HepG2 (cell line): ENCODE data around the gene CKM. TPM values are rescaled to one million over a fixed set of nuclear protein-coding genes. Genes with fewer than 3 reads are reported as not detected.

Experiments used
- CREBL2 ChIP-seq: sonication (generic); formaldehyde crosslinking; IDR thresholded peaks from 2 replicates; pipeline ENCODE4 v1.8.1; 2023; ENCODE audit warnings: missing genetic modification reagents, mild to moderate bottlenecking, borderline replicate concordance
- DDIT3 ChIP-seq: sonication (generic); formaldehyde crosslinking; IDR thresholded peaks from 2 replicates; pipeline ENCODE4 v1.4.0; 2020; ENCODE audit warnings: mild to moderate bottlenecking, missing genetic modification reagents
- ELF1 ChIP-seq: sonication (generic); formaldehyde crosslinking; IDR thresholded peaks from 2 replicates; pipeline ENCODE4 v1.4.0; 2020; ENCODE audit warnings: missing genetic modification reagents
- GABPB1 ChIP-seq: IDR thresholded peaks from 2 replicates; pipeline ENCODE4 v1.6.1; 2016; ENCODE audit warnings: mild to moderate bottlenecking, missing genetic modification reagents, moderate library complexity, missing compliant biosample characterization
- GLMP ChIP-seq: sonication (generic); formaldehyde crosslinking; IDR thresholded peaks from 2 replicates; pipeline ENCODE4 v1.9.0; 2021; ENCODE audit warnings: missing genetic modification reagents, mild to moderate bottlenecking, borderline replicate concordance
- HNRNPLL ChIP-seq: fragments of 200-400 bp; formaldehyde crosslinking; IDR thresholded peaks from 2 replicates; pipeline ENCODE4 v1.6.1; 2017; ENCODE audit warnings: mild to moderate bottlenecking, low read depth, low read length; ENCODE audit not compliant: poor library complexity, severe bottlenecking
- LBX2 ChIP-seq: sonication (generic); formaldehyde crosslinking; IDR thresholded peaks from 2 replicates; pipeline ENCODE4 v1.5.0; 2020; ENCODE audit warnings: missing genetic modification reagents, mild to moderate bottlenecking, borderline replicate concordance
- MNT ChIP-seq: fragments of 450-650 bp; IDR thresholded peaks from 2 replicates; pipeline ENCODE4 v1.6.1; 2016
- NR2F2 ChIP-seq: IDR thresholded peaks from 2 replicates; pipeline ENCODE4 v1.6.1; 2012; ENCODE audit warnings: low read depth, inconsistent platforms, borderline replicate concordance
- SIN3B ChIP-seq: fragments of 150-350 bp; IDR thresholded peaks from 2 replicates; pipeline ENCODE4 v1.6.1; 2014; ENCODE audit warnings: low read length
- YEATS2 ChIP-seq: sonication (generic); formaldehyde crosslinking; IDR thresholded peaks from 2 replicates; pipeline ENCODE4 v1.4.0; 2020; ENCODE audit warnings: missing genetic modification reagents, borderline replicate concordance
- ZBTB20 ChIP-seq: sonication (generic); formaldehyde crosslinking; IDR thresholded peaks from 2 replicates; pipeline ENCODE4 v1.8.1; 2023; ENCODE audit warnings: missing genetic modification reagents, low read depth, mild to moderate bottlenecking, borderline replicate concordance
- ZBTB40 ChIP-seq, 2 experiments: fragments of 450-650 bp in 1 of 2; sonication (generic) in 1 of 2; formaldehyde crosslinking in 1 of 2; IDR thresholded peaks; 2 replicates each; pipeline versions ENCODE4 v1.6.1 to v1.8.0; 2016 to 2022; ENCODE audit warnings: antibody characterized with exemption in 1 of 2, mild to moderate bottlenecking in 1 of 2, missing genetic modification reagents in 1 of 2
- ZNF367 ChIP-seq: sonication (generic); formaldehyde crosslinking; IDR thresholded peaks from 2 replicates; pipeline ENCODE4 v1.4.0; 2020; ENCODE audit warnings: missing genetic modification reagents, borderline replicate concordance
- ZNF746 ChIP-seq: sonication (generic); formaldehyde crosslinking; IDR thresholded peaks from 2 replicates; pipeline ENCODE4 v1.8.0; 2022; ENCODE audit warnings: mild to moderate bottlenecking, missing genetic modification reagents
- ZNF773 ChIP-seq: sonication (generic); formaldehyde crosslinking; IDR thresholded peaks from 2 replicates; pipeline ENCODE4 v1.4.0; 2020; ENCODE audit warnings: missing genetic modification reagents, borderline replicate concordance
- polyA plus RNA-seq, 8 experiments: library from polyadenylated mRNA; depleted of rRNA in 3 of 8; stranded (reverse) in 7 of 8; unstranded in 1 of 8; fragments of >200 nt; fragmentation: Illumina TruSeq in 4 of 8; extraction: Trizol in 4 of 8; gene quantifications; 2 replicates each; pipeline versions ENCODE4 v1.2.1 to v1.2.3, GENCODE V29; 2011 to 2016; ENCODE audit warnings: low read depth in 4 of 8, missing spikeins in 1 of 8, mixed read lengths in 1 of 8; ENCODE audit not compliant: insufficient read depth in 1 of 8
- total RNA-seq, 5 experiments: library from RNA; depleted of rRNA; stranded (reverse); fragments of >200 nt; fragmentation: Illumina TruSeq; extraction: Trizol; gene quantifications; 2 replicates each; pipeline ENCODE4 v1.2.3, GENCODE V29; 2016; ENCODE audit warnings: low read depth in 1 of 5

Gene CKM
- total and polyA plus RNA-seq, 2 of the 13 experiments (the other 11 are each of a cell fraction or from before 2014, with no cell fraction given), result 0.54 to 0.80 TPM

- TF ChIP-seq ZNF367 (CRISPR knock-in tag), result no peak
- no peak for TF ChIP-seq YEATS2 (CRISPR knock-in tag)
- no peak for TF ChIP-seq MNT
- no peak for TF ChIP-seq ZNF773 (CRISPR knock-in tag)
- no peak for TF ChIP-seq SIN3B
- no peak for TF ChIP-seq LBX2 (CRISPR knock-in tag)
- TF ChIP-seq CREBL2, result no peak
- no peak for TF ChIP-seq ZBTB40 (IDR thresholded peaks at IDR 0.05)
- TF ChIP-seq ZBTB40 (CRISPR knock-in tag; IDR thresholded peaks at IDR 0.05), result no peak
- TF ChIP-seq HNRNPLL, result no peak
- TF ChIP-seq GLMP (CRISPR knock-in tag), result no peak
- no peak for TF ChIP-seq DDIT3 (CRISPR knock-in tag)
- TF ChIP-seq ZNF746 (CRISPR knock-in tag), result no peak
- TF ChIP-seq NR2F2, result no peak
- TF ChIP-seq ELF1, result 0 out of 2 replicates have a peak, but pooled peaks have one; percentile 21
- peak; percentile 86 for TF ChIP-seq GABPB1 (CRISPR knock-in tag)
- no peak for TF ChIP-seq ZBTB20
These were observed 11.1 kb downstream of the CKM start (continued) for GRCh38 chr19:45311621-45312020.
